GM19467 (cell line): Measurements from ENCODE around the gene PIAS1.
"Not testable (repeated sequence)": the region's sequence is repeated elsewhere in the genome, so short reads cannot be mapped to it uniquely, and the experiment has no call there.

Source experiments
- ATAC-seq: cut with Tn5 transposase; IDR thresholded peaks from one replicate; pipeline ENCODE4 v1.9.1; 2021; ENCODE audit warnings: mild to moderate bottlenecking, moderate library complexity; ENCODE audit not compliant: unreplicated experiment

PIAS1 gene

GRCh38 chr15:68201153-68201878, 147.2 kb downstream of the PIAS1 start:
- ATAC-seq = no peak

- no peak for ATAC-seq
These were observed 147.8 kb downstream of the PIAS1 start for GRCh38 chr15:68201879-68202261.

- not testable (repeated sequence) for ATAC-seq
These were observed 148.9 kb downstream of the PIAS1 start for GRCh38 chr15:68202994-68203393.

GRCh38 chr15:68203486-68203885, 149.4 kb downstream of the PIAS1 start:
- no peak for ATAC-seq

- no peak for ATAC-seq
These were observed 149.8 kb downstream of the PIAS1 start for GRCh38 chr15:68203956-68204355.

GRCh38 chr15:68204361-68204760, 150.2 kb downstream of the PIAS1 start:
- ATAC-seq = no peak

- no peak for ATAC-seq
These were observed 150.9 kb downstream of the PIAS1 start, which contains the start of gene CALML4 for GRCh38 chr15:68204776-68205557. CALML4 (minus strand) TSS chr15:68205332; CDS start chr15:68205247, 85 bp downstream.

- ATAC-seq = no peak
These were observed 151.4 kb downstream of the PIAS1 start for GRCh38 chr15:68205558-68205944.

- no peak for ATAC-seq
These were observed 151.9 kb downstream of the PIAS1 start for GRCh38 chr15:68205954-68206539.

- ATAC-seq = no peak
These were observed 152.6 kb downstream of the PIAS1 start for GRCh38 chr15:68206711-68207151.

GRCh38 chr15:68207176-68207935, 153.2 kb downstream of the PIAS1 start:
- no peak for ATAC-seq

GRCh38 chr15:68208136-68208535, 154.0 kb downstream of the PIAS1 start:
- ATAC-seq = no peak

- ATAC-seq = no peak
These were observed 154.6 kb downstream of the PIAS1 start for GRCh38 chr15:68208636-68209240.

GRCh38 chr15:68209272-68209671, 155.2 kb downstream of the PIAS1 start:
- no peak for ATAC-seq

- ATAC-seq = no peak
These were observed 155.8 kb downstream of the PIAS1 start for GRCh38 chr15:68209735-68210408.

GRCh38 chr15:68210409-68210756, 156.3 kb downstream of the PIAS1 start:
- ATAC-seq = no peak

- ATAC-seq = no peak
These were observed 156.9 kb downstream of the PIAS1 start for GRCh38 chr15:68210821-68211655.

GRCh38 chr15:68211656-68212320, 157.7 kb downstream of the PIAS1 start:
- no peak for ATAC-seq

GRCh38 chr15:68213491-68213845, 159.4 kb downstream of the PIAS1 start:
- ATAC-seq = not testable (repeated sequence)
